HAP-1 (cell line): Measurements from ENCODE around the gene FDX2.
"Not testable (repeated sequence)": the region's sequence is repeated elsewhere in the genome, so short reads cannot be mapped to it uniquely, and the experiment has no call there.

ENCODE experiments used
- DNase-seq, 2 experiments: peaks; one replicate each; pipeline ENCODE4 v3.0.0-alpha.2; 2016 to 2020; ENCODE audit warnings: low spot score in 2 of 2
- H3K27me3 ChIP-seq: fragments of 250-450 bp; sonication (Bioruptor Pico); 2 replicates; pipeline ENCODE4 v1.5.1; 2020; ENCODE audit warnings: low read depth, mild to moderate bottlenecking, moderate library complexity
- H3K36me3 ChIP-seq: fragments of 250-450 bp; sonication (Bioruptor Pico); replicated peaks from 2 replicates; pipeline ENCODE4 v1.5.1; 2020; ENCODE audit warnings: mild to moderate bottlenecking
- H3K4me1 ChIP-seq: fragments of 250-450 bp; sonication (Bioruptor Pico); 2 replicates; pipeline ENCODE4 v1.5.1; 2020; ENCODE audit warnings: mild to moderate bottlenecking
- H3K4me3 ChIP-seq: fragments of 250-450 bp; sonication (Bioruptor Pico); 2 replicates; pipeline ENCODE4 v1.5.1; 2020; ENCODE audit warnings: mild to moderate bottlenecking, moderate library complexity
- H3K9me3 ChIP-seq: fragments of 250-450 bp; sonication (Bioruptor Pico); 2 replicates; pipeline ENCODE4 v1.5.1; 2020; ENCODE audit warnings: mild to moderate bottlenecking, moderate library complexity
- in situ Hi-C: fragments of 300-500 bp; cut with MboI; formaldehyde crosslinking; loops from 3 replicates; pipeline ENCODE4 v1.14.3; 2020; ENCODE audit warnings: low sequenced_read_pairs, inconsistent platforms, mixed read lengths

The FDX2 gene

GRCh38 chr19:10339380-10339960 lies 23.7 kb upstream of the FDX2 start, which contains the start of gene ICAM3:
TSS of gene ICAM3 (minus strand) at chr19:10339624. CDS start at chr19:10339614, 10 bp downstream.
- H3K36me3 ChIP-seq = no peaks in the 10 kb centered on the region
- H3K4me3 ChIP-seq = no peak within 1 kb of the TSS
- in situ Hi-C loops = no loop called here
- DNase-seq = no peak
- H3K9me3 ChIP-seq = no peaks in the 10 kb centered on the region
- peaks cover 3% of the 10 kb centered on the region; the same call in 1 of the 2 replicates for H3K4me1 ChIP-seq
- H3K27me3 ChIP-seq = no peaks in the 10 kb centered on the region

GRCh38 chr19:10338940-10339339 lies 23.1 kb upstream of the FDX2 start:
- Histone ChIP-seq H3K27me3 (no peaks in the 10 kb centered on the region), H3K4me3 (no peak overlapping the region), H3K36me3 (no peaks in the 10 kb centered on the region), H3K9me3 (no peaks in the 10 kb centered on the region), H3K4me1 (peaks cover 6% of the 10 kb centered on the region)
- DNase-seq = no peak
- in situ Hi-C loops = no loop called here

- in situ Hi-C loops, H3K4me1 ChIP-seq: not testable (repeated sequence)
These were observed 20.9 kb upstream of the FDX2 start for GRCh38 chr19:10336725-10337124.

DNA sequence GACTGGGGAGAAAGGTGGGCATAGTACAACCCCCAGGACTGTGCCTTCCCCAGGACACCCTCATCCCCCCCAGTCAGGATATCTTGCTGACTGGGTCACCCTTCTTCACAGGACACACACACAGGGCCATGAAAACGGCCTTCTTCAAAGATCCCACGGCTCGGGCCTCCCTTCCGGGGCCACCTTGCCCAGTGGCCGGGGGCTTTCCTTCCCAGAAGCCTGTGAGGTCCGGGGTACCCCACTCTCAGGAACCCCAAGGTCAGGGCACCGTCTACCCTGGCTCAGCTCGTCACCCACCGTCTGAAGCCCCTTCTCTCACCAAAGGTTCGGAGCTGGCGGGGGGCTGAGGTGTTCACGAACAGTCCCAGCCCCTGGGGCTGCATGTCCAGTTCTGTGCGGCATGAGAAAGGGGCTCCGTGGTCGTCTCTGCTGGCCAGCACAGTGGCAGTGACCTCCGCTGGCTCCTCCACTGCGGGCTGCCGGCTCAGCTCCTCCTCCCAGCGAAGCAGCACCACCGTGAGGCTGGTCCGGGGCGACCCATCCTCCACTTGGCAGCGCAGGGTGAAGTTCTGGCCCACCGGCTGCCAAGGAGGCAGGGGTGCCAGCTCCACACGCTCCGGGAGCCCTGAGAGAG lies 19.7 kb upstream of the FDX2 start:
- Histone ChIP-seq H3K27me3 (no peaks in the 10 kb centered on the region), H3K36me3 (peaks cover 11% of the 10 kb centered on the region), H3K4me3 (no peak overlapping the region), H3K4me1 (peaks cover 6% of the 10 kb centered on the region), H3K9me3 (no peaks in the 10 kb centered on the region)
- no peak for DNase-seq
- in situ Hi-C loops = no loop called here

More at GRCh38 chr19:10336725-10337124, 20.9 kb upstream of the FDX2 start:
- not testable (repeated sequence) for DNase-seq, H3K4me3 ChIP-seq, H3K9me3 ChIP-seq, H3K36me3 ChIP-seq, H3K27me3 ChIP-seq

- in situ Hi-C loops = no loop called here
- H3K9me3 ChIP-seq = no peaks in the 10 kb centered on the region
- peak; percentile 52 to 89 for DNase-seq
- peaks cover 6% of the 10 kb centered on the region for H3K4me1 ChIP-seq
- peaks cover 18% of the 10 kb centered on the region for H3K36me3 ChIP-seq
- no peaks in the 10 kb centered on the region for H3K27me3 ChIP-seq
- H3K4me3 ChIP-seq = peak overlapping the region; percentile 100; the same call in 1 of the 2 replicates
These were observed 19.0 kb upstream of the FDX2 start for GRCh38 chr19:10334588-10335351.

DNA sequence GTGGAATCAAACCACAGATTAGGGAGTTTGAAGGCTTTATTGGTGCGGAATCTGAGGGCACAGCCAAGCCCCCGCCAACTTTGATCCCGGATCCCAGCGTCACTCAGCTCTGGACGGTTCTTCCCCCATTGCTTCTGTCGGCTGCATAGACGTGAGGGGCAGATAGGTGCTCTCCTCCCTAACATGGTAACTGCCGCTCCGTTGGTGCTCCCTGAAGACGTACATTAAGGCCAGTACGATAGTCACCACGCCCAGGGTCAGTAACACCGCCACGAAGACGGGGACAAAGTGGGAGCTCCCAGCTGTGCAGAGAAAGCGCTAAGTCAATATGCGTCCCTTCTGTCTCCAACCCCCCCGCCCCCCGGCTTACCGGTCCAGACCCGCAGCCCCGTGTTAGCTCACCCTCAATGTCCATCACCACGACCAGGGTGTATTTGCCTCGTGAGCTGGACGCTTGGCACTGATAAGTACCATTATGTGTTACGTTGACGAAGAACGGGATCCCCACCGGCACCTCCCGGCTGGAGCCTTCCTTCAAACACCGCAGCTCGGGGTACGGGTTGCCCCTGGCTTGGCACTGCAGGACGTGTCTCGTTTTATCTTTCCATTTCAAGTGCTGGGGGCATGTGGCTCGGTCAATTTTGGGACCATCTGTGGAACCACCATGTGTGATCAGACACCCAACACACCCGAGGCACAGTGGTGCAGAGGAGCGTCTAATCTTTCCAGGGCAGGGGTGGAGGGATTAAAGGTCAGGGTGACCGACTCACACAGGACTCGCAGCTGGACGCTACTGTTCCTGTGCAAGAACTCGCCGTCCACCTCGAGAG lies 18.2 kb upstream of the FDX2 start:
- DNase-seq = no peak
- peak overlapping the region; percentile 100 for H3K4me3 ChIP-seq
- H3K27me3 ChIP-seq = no peaks in the 10 kb centered on the region
- H3K9me3 ChIP-seq = no peaks in the 10 kb centered on the region
- H3K36me3 ChIP-seq = peaks cover 26% of the 10 kb centered on the region
- peaks cover 6% of the 10 kb centered on the region for H3K4me1 ChIP-seq
- in situ Hi-C loops = no loop called here

GRCh38 chr19:10332965-10333757 lies 17.3 kb upstream of the FDX2 start, which contains the start of gene RAVER1:
TSS of gene RAVER1 (minus strand) at chr19:10333529. CDS start at chr19:10333507, 22 bp downstream.
- in situ Hi-C loops = no loop called here
- DNase-seq = peak; percentile 92 to 99

GRCh38 chr19:10332158-10332964 lies 16.5 kb upstream of the FDX2 start:
- Histone ChIP-seq H3K27me3 (no peaks in the 10 kb centered on the region), H3K4me1 (peaks cover 6% of the 10 kb centered on the region), H3K9me3 (no peaks in the 10 kb centered on the region), H3K36me3 (peaks cover 42% of the 10 kb centered on the region), H3K4me3 (peak overlapping the region; percentile 100)
- in situ Hi-C loops = no loop called here
- no peak for DNase-seq

More at GRCh38 chr19:10332965-10333757, 17.3 kb upstream of the FDX2 start, which contains the start of gene RAVER1:
- Histone ChIP-seq H3K4me3 (peak within 1 kb of the TSS; percentile 100), H3K27me3 (no peaks in the 10 kb centered on the region), H3K9me3 (no peaks in the 10 kb centered on the region), H3K36me3 (peaks cover 34% of the 10 kb centered on the region), H3K4me1 (peaks cover 6% of the 10 kb centered on the region)

DNA sequence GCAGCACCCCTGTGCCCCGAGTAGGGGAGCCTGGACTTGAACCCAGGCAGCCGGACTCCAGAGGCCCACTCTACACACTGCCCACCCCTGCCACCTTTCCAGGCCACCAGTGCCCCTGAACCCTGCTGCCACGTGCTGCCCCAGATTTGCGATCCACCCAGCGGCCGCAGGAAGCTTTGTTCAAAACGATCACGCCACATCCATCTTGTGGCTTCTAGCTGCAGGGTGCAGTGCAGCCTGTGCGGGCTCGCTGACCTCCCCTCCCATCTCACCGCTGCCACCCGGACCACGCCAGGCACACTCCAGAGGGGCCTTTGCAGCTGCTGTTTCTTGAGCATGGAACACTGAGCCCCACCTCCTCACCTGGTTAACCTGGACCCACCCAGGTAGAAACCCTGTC lies 13.7 kb upstream of the FDX2 start:
- Histone ChIP-seq H3K27me3 (no peaks in the 10 kb centered on the region), H3K4me3 (no peak overlapping the region), H3K9me3 (no peaks in the 10 kb centered on the region), H3K36me3 (peaks cover 64% of the 10 kb centered on the region), H3K4me1 (peaks cover 4% of the 10 kb centered on the region)
- DNase-seq = no peak
- in situ Hi-C loops = no loop called here

- H3K36me3 ChIP-seq = peaks cover 70% of the 10 kb centered on the region
- H3K27me3 ChIP-seq = no peaks in the 10 kb centered on the region
- no peak for DNase-seq
- in situ Hi-C loops = no loop called here
- H3K9me3 ChIP-seq = no peaks in the 10 kb centered on the region
- no peak overlapping the region for H3K4me3 ChIP-seq
- no peaks in the 10 kb centered on the region; the same call in 1 of the 2 replicates for H3K4me1 ChIP-seq
These were observed 13.0 kb upstream of the FDX2 start for GRCh38 chr19:10328558-10329429.

DNA sequence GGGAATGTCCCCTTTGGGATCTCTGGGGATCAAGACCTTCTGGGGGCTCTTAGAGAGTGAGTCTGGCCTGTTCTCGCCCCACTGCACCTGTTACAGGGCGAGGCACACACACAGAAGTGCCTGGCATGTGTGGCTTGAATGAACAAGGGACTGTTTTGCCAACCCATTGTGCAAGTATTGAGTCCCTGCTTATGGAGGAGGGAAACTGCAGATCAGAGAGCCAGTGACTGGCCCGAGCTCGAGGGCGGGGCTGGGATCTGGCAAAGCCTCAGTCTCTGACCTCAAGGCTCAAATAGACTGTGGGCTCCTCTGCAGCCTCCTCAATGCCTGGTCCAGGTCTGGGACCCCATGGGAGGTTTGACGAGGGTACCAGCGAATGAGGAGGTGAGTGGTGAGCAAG lies 12.0 kb upstream of the FDX2 start:
- H3K27me3 ChIP-seq = no peaks in the 10 kb centered on the region
- in situ Hi-C loops = no loop called here
- H3K9me3 ChIP-seq = no peaks in the 10 kb centered on the region
- no peaks in the 10 kb centered on the region; the same call in 1 of the 2 replicates for H3K4me1 ChIP-seq
- H3K36me3 ChIP-seq = peaks cover 75% of the 10 kb centered on the region
- H3K4me3 ChIP-seq = no peak overlapping the region
- DNase-seq = no peak
